HFF-Myc (cell line): ENCODE results near the gene ZFYVE27.
A peak's percentile ranks its signal among the peaks of the same experiment; 100 is the strongest.

Source experiments
- DNase-seq: peaks from one replicate; pipeline ENCODE4 v3.0.0-alpha.2; 2011; ENCODE audit warnings: low read depth; ENCODE audit errors: extremely low read depth
- H3K4me3 ChIP-seq: replicated peaks from 2 replicates; pipeline ENCODE4 v1.5.1; 2011; ENCODE audit warnings: low read depth, mild to moderate bottlenecking, control low read depth, low read length
- CTCF ChIP-seq: IDR thresholded peaks from 2 replicates; pipeline ENCODE4 v1.5.1; 2012; ENCODE audit warnings: mild to moderate bottlenecking, low read depth, low read length, control low read depth; ENCODE audit errors: missing control alignments

The ZFYVE27 gene

GRCh38 chr10:97703398-97704067 lies 33.4 kb upstream of the ZFYVE27 start:
- no peak for DNase-seq
- TF ChIP-seq CTCF = no peak
- no peak overlapping the region for H3K4me3 ChIP-seq

GRCh38 chr10:97704341-97704740 lies 32.6 kb upstream of the ZFYVE27 start:
- no peak overlapping the region for H3K4me3 ChIP-seq
- DNase-seq = no peak
- TF ChIP-seq CTCF = no peak

- DNase-seq = no peak
- TF ChIP-seq CTCF = no peak
- no peak overlapping the region for H3K4me3 ChIP-seq
These were observed 31.8 kb upstream of the ZFYVE27 start for GRCh38 chr10:97705006-97705670.

- DNase-seq = no peak
- TF ChIP-seq CTCF = no peak
- no peak overlapping the region for H3K4me3 ChIP-seq
These were observed 29.6 kb upstream of the ZFYVE27 start for GRCh38 chr10:97707134-97707861.

GRCh38 chr10:97708167-97708566 lies 28.8 kb upstream of the ZFYVE27 start:
- no peak overlapping the region for H3K4me3 ChIP-seq
- TF ChIP-seq CTCF = no peak
- DNase-seq = no peak

GRCh38 chr10:97708976-97709946 lies 27.7 kb upstream of the ZFYVE27 start:
- no peak overlapping the region for H3K4me3 ChIP-seq
- no peak for DNase-seq
- TF ChIP-seq CTCF = peak; percentile 73
